AG09309 (cell line): ENCODE data around the gene AACS.
"Not testable (repeated sequence)": the region's sequence is repeated elsewhere in the genome, so short reads cannot be mapped to it uniquely, and the experiment has no call there.

Source experiments
- DNase-seq: peaks from one replicate; pipeline ENCODE4 v3.0.0-alpha.2; 2010; ENCODE audit warnings: low read depth
- H3K4me3 ChIP-seq: 2 replicates; pipeline ENCODE4 v1.5.1; 2011; ENCODE audit warnings: mild to moderate bottlenecking, low read depth, low read length, moderate library complexity; ENCODE audit not compliant: control insufficient read depth
- TF ChIP-seq, protein P1 (sequence below): IDR thresholded peaks from 2 replicates; pipeline ENCODE4 v1.5.1; 2011; ENCODE audit warnings: mild to moderate bottlenecking, low read depth, low read length, inconsistent platforms; ENCODE audit not compliant: insufficient read depth, control insufficient read depth; ENCODE audit errors: missing control alignments

The AACS gene

DNA sequence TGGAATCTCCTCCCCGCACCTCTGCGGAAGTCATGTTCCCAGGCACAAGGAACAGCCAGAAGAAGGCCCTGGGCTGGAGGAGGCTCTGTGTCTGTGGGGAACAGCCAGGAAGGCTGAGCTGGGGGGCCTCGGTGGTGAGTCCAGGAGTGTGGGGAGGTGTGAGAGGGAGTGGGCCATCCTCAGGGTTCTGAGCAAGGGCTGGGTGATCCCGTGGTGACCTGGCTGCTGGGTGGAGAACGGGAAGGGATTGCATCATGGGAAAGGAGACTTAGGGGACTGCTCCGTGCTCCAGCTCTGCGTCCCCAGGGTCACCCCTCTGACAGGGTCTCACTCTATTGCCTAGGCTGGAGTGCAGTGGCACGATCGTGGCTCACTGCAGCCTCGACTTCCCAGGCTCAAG lies 13.8 kb downstream of the AACS start:
- TF ChIP-seq, protein P1, sequence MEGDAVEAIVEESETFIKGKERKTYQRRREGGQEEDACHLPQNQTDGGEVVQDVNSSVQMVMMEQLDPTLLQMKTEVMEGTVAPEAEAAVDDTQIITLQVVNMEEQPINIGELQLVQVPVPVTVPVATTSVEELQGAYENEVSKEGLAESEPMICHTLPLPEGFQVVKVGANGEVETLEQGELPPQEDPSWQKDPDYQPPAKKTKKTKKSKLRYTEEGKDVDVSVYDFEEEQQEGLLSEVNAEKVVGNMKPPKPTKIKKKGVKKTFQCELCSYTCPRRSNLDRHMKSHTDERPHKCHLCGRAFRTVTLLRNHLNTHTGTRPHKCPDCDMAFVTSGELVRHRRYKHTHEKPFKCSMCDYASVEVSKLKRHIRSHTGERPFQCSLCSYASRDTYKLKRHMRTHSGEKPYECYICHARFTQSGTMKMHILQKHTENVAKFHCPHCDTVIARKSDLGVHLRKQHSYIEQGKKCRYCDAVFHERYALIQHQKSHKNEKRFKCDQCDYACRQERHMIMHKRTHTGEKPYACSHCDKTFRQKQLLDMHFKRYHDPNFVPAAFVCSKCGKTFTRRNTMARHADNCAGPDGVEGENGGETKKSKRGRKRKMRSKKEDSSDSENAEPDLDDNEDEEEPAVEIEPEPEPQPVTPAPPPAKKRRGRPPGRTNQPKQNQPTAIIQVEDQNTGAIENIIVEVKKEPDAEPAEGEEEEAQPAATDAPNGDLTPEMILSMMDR = no peak

DNA sequence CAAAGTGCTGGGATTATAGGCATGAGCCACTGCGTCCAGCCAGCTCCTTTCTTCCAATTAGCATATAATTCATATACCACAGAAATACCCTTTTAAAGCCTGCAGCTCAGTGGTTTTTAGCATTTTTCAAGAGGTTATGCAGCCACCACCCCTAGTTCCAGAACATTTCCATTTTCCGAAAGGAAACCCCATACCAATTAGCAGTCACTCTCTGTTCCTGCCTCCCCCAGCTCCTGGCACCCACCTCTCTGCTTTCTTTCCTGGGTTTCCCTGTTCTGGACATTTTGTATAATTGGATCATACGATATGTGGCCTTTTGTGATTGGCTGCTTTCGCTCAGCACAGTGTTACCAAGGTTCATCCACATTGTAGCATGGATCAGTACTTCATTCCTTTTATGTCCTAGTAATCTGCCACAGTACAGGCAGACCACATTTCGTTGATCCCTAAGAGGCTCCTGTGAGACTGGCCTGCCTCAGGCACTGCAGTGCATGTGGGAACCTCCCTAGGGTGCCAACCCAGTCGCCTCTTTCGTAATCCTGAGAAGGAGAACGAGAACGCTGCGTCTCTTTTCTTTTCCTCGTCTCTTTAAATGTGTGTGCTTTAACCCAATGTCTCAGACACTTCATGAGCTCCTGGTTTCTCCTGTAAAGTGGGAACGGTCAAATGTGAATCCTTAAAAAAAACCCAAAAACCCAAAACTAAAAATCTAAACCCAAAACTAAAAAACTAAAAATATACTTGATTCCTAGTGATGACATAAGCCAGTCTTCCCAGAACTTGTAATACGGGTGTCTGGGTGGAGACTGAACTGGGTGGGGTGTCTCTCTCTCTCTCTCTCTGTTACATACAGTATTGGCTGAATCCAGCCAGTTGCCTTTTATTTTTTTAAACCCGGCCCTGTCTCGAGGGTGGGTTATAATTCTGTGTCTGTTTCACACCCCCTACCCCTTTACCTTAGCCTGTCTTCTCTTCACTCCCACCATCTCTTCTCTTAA lies 14.7 kb downstream of the AACS start:
- H3K4me3 ChIP-seq = no peak overlapping the region
- no peak for DNase-seq
- TF ChIP-seq, protein P1 = no peak

More for the DNA sequence above, 13.8 kb downstream of the AACS start:
- DNase-seq = no peak
- H3K4me3 ChIP-seq = no peak overlapping the region

DNA sequence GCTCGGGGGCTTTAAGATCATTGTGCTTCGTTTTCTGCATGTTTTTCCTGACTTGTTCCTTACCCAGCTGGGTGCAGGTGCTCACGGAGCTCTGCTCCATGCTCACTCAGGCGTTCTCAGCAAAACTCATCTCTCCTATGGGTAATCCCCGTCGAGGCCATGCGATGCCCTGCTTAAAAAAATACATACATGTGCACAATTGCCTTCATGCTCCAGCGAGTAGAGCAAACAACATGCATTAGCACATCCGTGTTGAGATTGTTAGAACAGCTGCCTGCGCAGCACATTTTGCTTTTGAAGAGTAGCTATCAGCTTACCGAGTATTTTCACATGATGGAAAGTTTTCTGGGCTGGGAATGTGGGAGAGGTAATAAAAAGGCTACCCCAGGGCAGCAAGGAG lies 16.2 kb downstream of the AACS start:
- H3K4me3 ChIP-seq = no peak overlapping the region
- TF ChIP-seq, protein P1 = no peak

DNA sequence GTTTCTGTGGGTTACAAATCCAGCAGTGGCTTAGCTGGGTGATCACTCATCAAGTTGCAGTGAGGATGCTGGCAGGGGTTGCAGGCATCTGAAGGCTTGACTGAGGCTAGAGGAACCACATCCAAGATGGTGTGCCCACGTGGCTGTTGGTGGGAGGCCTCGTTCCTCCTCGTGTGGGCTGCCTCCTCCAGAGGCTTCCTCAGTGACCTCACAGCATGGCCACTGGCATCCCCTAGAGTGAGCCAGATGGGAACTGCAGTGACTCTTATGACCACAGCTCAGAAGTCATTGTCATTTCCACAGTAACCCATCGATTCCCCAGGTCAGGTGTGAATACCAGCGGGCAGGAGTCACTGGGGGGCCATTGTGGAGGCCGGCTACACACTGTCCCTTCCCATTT lies 17.8 kb downstream of the AACS start:
- no peak for DNase-seq
- TF ChIP-seq, protein P1 = no peak
- H3K4me3 ChIP-seq = no peak overlapping the region

More for the DNA sequence above, 16.2 kb downstream of the AACS start:
- DNase-seq = no peak

DNA sequence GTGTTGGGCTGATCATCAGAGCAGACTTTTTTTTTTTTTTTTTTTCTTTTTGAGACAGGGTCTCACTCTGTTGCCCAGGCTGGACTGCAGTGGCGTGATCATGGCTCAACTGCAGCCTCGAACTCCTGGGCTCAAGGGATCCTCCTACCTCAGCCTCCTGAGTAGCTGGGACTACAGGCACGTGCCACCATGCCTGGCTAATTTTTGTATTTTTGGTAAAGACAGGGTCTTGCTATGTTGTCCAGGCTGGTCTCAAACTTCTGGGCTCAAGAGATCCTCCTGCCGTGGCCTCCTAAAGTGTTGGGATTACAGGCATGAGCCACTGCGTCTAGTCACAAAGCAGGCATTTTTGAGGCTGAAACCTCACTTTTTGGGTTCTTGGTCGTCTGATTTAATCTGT lies 23.0 kb downstream of the AACS start:
- DNase-seq, H3K4me3 ChIP-seq: not testable (repeated sequence)

DNA sequence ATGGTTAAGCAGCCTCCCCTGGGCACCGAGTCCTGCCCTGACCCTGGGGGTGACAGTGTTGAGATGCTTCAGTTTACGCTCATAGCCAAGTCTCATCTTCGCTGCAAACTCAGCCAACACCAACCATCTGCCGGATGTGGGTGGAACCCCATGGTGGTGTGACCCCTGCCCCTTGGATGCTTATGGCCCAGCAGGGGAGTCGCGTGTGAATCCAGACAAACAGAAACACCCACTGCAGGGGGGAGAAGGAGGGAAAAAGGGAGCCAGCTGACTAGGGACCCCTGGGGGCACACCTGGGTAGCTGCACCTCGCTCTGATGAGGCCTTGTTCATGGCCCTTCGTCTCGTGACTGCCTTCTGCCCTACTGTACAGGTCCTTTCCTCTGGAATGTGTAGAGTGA lies 23.8 kb downstream of the AACS start:
- TF ChIP-seq, protein P1 = no peak
- no peak for DNase-seq
- no peak overlapping the region for H3K4me3 ChIP-seq

DNA sequence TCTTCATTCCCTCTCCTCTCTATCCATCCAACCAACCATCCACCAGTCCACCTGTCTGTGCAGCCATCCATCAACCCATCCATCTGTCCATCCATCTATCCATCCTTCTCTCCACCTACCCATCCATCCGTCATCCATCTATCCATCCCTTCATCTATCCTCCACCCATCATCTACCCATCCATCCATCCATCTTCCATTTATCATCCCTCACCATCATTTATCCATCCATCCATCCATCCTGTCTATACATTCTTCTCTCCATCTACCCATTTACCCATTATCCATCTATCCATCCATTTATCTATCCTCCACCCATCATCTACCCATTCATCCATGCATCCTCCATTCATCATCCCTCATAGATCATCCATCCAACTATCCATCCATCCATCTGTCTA lies 24.4 kb downstream of the AACS start:
- TF ChIP-seq, protein P1 = no peak
- no peak overlapping the region for H3K4me3 ChIP-seq
- DNase-seq = no peak
